Psoas muscle (tissue), 8 donors: ENCODE measurements around the gene SRRM3. TPM values are rescaled to one million over a fixed set of nuclear protein-coding genes. Genes with fewer than 3 reads are reported as not detected.

Source experiments
- ATAC-seq, 4 donors: fragments of 200-7000 bp; cut with Tn5 transposase; one replicate each; pipeline ENCODE4 v1.9.1; 2020; ENCODE audit warnings: moderate library complexity in 3 of 4, mild to moderate bottlenecking in 2 of 4
- DNase-seq, 2 donors: peaks; one replicate each; pipeline ENCODE4 v3.0.0-alpha.2; 2020
- H3K27ac ChIP-seq: fragments of 200-600 bp; one replicate; pipeline ENCODE4 v1.8.0; 2022
- H3K27me3 ChIP-seq, 3 donors: fragments of 200-600 bp in 1 of 3; one replicate each; pipeline versions ENCODE4 v1.6.1 to v1.8.0; 2013 to 2022; ENCODE audit warnings: low read length in 2 of 3, mild to moderate bottlenecking in 2 of 3, moderate library complexity in 1 of 3; ENCODE audit not compliant: insufficient read depth in 3 of 3
- H3K36me3 ChIP-seq, 2 donors: fragments of 200-600 bp in 1 of 2; one replicate each; pipeline versions ENCODE4 v1.6.1 to v1.8.0; 2013 to 2022; ENCODE audit warnings: low read depth in 1 of 2, mild to moderate bottlenecking in 1 of 2, moderate library complexity in 1 of 2; ENCODE audit not compliant: insufficient read depth in 1 of 2
- H3K4me1 ChIP-seq: fragments of 200-600 bp; one replicate; pipeline ENCODE4 v1.8.0; 2022
- H3K4me3 ChIP-seq: fragments of 200-600 bp; one replicate; pipeline ENCODE4 v1.8.0; 2022; ENCODE audit warnings: mild to moderate bottlenecking
- H3K9me3 ChIP-seq: fragments of 200-600 bp; one replicate; pipeline ENCODE4 v1.8.0; 2022
- CTCF ChIP-seq: fragments of 200-600 bp; IDR thresholded peaks from one replicate; pipeline ENCODE4 v1.8.0; 2022; ENCODE audit warnings: antibody characterized with exemption
- WGBS, 3 donors: extraction: QIAGEN DNeasy Blood & Tissue Kit; methylation state at CpG; one replicate each; pipeline versions ENCODE4 v1.1.6 to v1.1.7; 2013; 5-methylcytosine and 5-hydroxymethylcytosine counted together
- intact Hi-C, 2 donors: fragments of 100-400 bp; cut with DNase I; formaldehyde crosslinking; loops; one replicate each; pipeline versions ENCODE4 v1.11.0 to v1.14.2; 2022
- polyA plus RNA-seq, 3 donors: library from polyadenylated mRNA; stranded (reverse); fragments of 200-250 nt; gene quantifications; one replicate each; pipeline ENCODE4 v1.2.3, GENCODE V29; 2013
- total RNA-seq, 4 donors: library from RNA; stranded (reverse); fragmentation: NEBNext Ultra II Directional in 2 of 4; extraction: Animal tissue kit (Norgen Biotek cat#: 25700) in 2 of 4; gene quantifications; one replicate each; pipeline versions ENCODE4 v1.2.1 to v1.2.4, GENCODE V29; 2021 to 2023
- donor health status: healthy with polysubstance abuse.
- donor health status: DM: no; HTN: no; CAD: no; lungs with moderate emphysema.
- donor health status: Bipolar disorder and iron deficiency.
- donor health status: healthy.
- donor health status: DM: yes; HTN: yes; CAD: no.
- donor health status: DM: no; HTN: no; CAD: no.
- donor health status: DM: no; HTN: no; CAD: no.
- donor health status: DM: yes; HTN: yes; CAD: no.

The SRRM3 gene
- total and polyA plus RNA-seq, 7 donors, result 0.48 to 5.4 (median 0.69) TPM

DNA sequence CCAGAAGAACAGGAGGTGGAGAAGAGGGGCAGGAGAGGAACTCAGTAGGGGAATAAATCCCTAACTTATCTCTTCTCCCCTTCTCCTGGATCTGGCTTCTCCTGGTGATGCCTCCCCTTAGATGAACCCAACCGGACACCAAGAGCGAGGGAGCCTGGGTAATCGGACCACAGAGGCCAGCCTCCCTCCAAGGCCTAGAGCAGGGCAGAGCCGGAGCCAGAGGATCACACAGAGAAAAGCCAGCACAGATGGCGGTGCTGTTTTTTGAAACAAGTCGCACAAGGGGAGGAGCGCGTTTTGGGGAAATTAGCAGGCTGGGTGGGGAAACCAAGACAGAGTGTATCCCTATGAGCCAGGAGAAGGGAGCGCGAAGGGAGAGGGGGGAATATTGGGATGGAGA, 4.9 kb upstream of the SRRM3 start:
- DNase-seq, result no peak
- WGBS, 3 donors, result 80 to 82% (median 81%) methylated on average over 8 to 10 of the region's 10 CpGs
- H3K27ac ChIP-seq, result no peak overlapping the region
- intact Hi-C loops, result no loop called here
- peaks cover 0 to 24% (median 5%) of the 10 kb centered on the region in 3 donors for H3K27me3 ChIP-seq
- ATAC-seq, result no peak
- no peak for TF ChIP-seq CTCF
- H3K4me3 ChIP-seq, result no peak overlapping the region
- H3K36me3 ChIP-seq, result no peaks in the 10 kb centered on the region
- no peaks in the 10 kb centered on the region for H3K4me1 ChIP-seq
- peaks cover 2% of the 10 kb centered on the region for H3K9me3 ChIP-seq

DNA sequence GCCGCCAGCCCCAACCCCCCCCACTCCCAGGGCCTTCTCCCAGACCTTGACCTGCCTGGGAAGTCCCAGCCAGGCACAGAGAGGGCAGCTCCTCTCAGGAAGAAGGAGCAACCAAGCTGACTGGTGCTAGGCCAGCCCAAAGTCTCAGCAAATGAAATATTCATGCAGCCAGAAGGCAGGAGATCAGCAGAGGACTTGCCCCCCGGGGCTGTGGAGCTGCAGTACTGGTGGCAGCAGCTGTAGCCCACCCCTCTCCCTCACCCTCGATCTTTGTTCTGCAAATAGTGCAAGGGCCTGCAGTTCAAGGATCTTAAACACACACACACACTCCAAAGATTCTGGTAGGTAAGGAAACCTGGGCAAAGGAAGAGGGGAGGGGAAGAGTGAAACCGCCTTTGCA, 3.5 kb upstream of the SRRM3 start:
- no peak for DNase-seq
- no peak for TF ChIP-seq CTCF
- intact Hi-C loops, result no loop called here
- no peak overlapping the region for H3K27ac ChIP-seq
- no peaks in the 10 kb centered on the region for H3K4me1 ChIP-seq
- no peak overlapping the region for H3K4me3 ChIP-seq
- no peak for ATAC-seq
- H3K27me3 ChIP-seq, result peaks cover 0 to 34% (median 8%) of the 10 kb centered on the region in 3 donors
- no peaks in the 10 kb centered on the region for H3K9me3 ChIP-seq
- 26 to 34% (median 28%) methylated on average over 4 of the region's 4 CpGs for WGBS, 3 donors
- H3K36me3 ChIP-seq, result no peaks in the 10 kb centered on the region

- Histone ChIP-seq H3K4me1 (no peaks in the 10 kb centered on the region), H3K4me3 (no peak overlapping the region), H3K36me3 (no peaks in the 10 kb centered on the region), H3K9me3 (no peaks in the 10 kb centered on the region), H3K27me3 (peaks cover 0 to 66% (median 10%) of the 10 kb centered on the region in 3 donors), H3K27ac (no peak overlapping the region)
- DNase-seq, result no peak
- intact Hi-C loops, result no loop called here
- WGBS, 3 donors, result 36 to 37% (median 37%) methylated on average over 8 of the region's 8 CpGs
- ATAC-seq, result no peak
- no peak for TF ChIP-seq CTCF
These were observed 952 bp downstream of the SRRM3 start for GRCh38 chr7:76202666-76203030.

DNA sequence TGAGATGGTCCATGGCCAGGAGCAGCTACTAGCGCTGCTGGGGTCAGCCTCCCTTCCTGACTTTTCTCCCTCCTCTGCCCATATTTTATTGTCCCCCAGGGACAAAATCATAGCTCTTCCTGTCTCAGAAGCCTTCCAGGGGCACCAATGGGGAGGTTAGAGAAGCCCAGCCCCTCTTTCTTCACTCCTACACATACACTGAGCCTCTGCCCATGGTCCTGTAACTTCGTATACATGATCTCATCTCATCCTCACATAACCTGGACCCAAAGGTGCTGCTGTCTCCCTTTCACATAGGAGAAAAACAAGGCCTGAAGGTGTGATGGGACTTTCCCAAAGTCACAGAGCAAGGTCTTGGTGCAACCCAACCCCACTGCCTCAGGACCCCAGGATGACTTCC, 2.5 kb downstream of the SRRM3 start:
- TF ChIP-seq CTCF, result no peak
- intact Hi-C loops, result no loop called here
- 53 to 66% (median 61%) methylated on average over 2 of the region's 2 CpGs for WGBS, 3 donors
- Histone ChIP-seq H3K36me3 (no peaks in the 10 kb centered on the region), H3K4me3 (no peak overlapping the region), H3K27ac (no peak overlapping the region), H3K27me3 (peaks cover 0 to 68% (median 10%) of the 10 kb centered on the region in 3 donors), H3K4me1 (no peaks in the 10 kb centered on the region), H3K9me3 (no peaks in the 10 kb centered on the region)
- no peak for DNase-seq
- ATAC-seq, result no peak

- no peak overlapping the region for H3K27ac ChIP-seq
- peaks cover 0 to 56% (median 5%) of the 10 kb centered on the region in 3 donors for H3K27me3 ChIP-seq
- DNase-seq (no peak), ATAC-seq (no peak)
- 24 to 39% (median 36%) methylated on average over 10 to 12 of the region's 12 CpGs for WGBS, 3 donors
- H3K36me3 ChIP-seq, result no peaks in the 10 kb centered on the region
- H3K4me3 ChIP-seq, result no peak overlapping the region
- no peaks in the 10 kb centered on the region for H3K9me3 ChIP-seq
- no peak for TF ChIP-seq CTCF
- H3K4me1 ChIP-seq, result no peaks in the 10 kb centered on the region
- intact Hi-C loops, result no loop called here
These were observed 4.9 kb downstream of the SRRM3 start for GRCh38 chr7:76206633-76207032.
